ENCODE data around the gene SLC27A6.
A peak's percentile ranks its signal among the peaks of the same experiment; 100 is the strongest.

Gene SLC27A6

GRCh38 chr5:128973244-128973643, 8.0 kb downstream of the SLC27A6 start:
- no CpG with 5 or more reads among the region's 9 CpGs for WGBS, 2 donors (ENCODE audit: extremely low coverage in 2 of 2, insufficient read length in 2 of 2, insufficient replicate concordance in 1 of 2)
- Histone ChIP-seq H3K36me3 (replicated peaks in 1 of 2; ENCODE audit: control insufficient read depth in 2 of 2, insufficient read depth in 2 of 2, low read length in 2 of 2) (no peaks in the 10 kb centered on the region), H3K23ac (ENCODE audit: low read depth, low read length, poor library complexity) (no peak overlapping the region), H3K4ac (ENCODE audit: low read length) (no peak overlapping the region), H3K27me3 (ENCODE audit: control insufficient read depth in 3 of 3, insufficient read depth in 3 of 3, low read depth in 1 of 3, low read length in 3 of 3) (no peaks in the 10 kb centered on the region), H2BK12ac (ENCODE audit: low read length) (no peak overlapping the region), H4K91ac (ENCODE audit: low read depth, low read length, poor library complexity) (no peak overlapping the region), H2BK15ac (ENCODE audit: low read length) (no peak overlapping the region), H3K18ac (ENCODE audit: low read length) (peak overlapping the region; percentile 28), H3K79me1 (ENCODE audit: low read depth, low read length) (no peaks in the 10 kb centered on the region), H3K4me1 (ENCODE audit: control insufficient read depth in 2 of 2, insufficient read depth in 1 of 2, low read depth in 1 of 2, low read length in 2 of 2) (no peaks in the 10 kb centered on the region), H3K4me2 (ENCODE audit: insufficient read depth, low read length, poor library complexity, severe bottlenecking) (no peak overlapping the region), H3K27ac (replicated peaks; ENCODE audit: low read length) (no peak overlapping the region), H2BK5ac (ENCODE audit: low read length) (no peak overlapping the region), H2BK120ac (ENCODE audit: low read depth, low read length) (no peak overlapping the region), H3K14ac (ENCODE audit: low read length) (no peak overlapping the region), H2AK5ac (ENCODE audit: low read depth, low read length) (no peak overlapping the region), H3K9me3 (replicated peaks in 1 of 2; ENCODE audit: control insufficient read depth in 2 of 2, insufficient read depth in 1 of 2, low read depth in 1 of 2, low read length in 2 of 2) (no peaks in the 10 kb centered on the region), H2AFZ (ENCODE audit: low read length) (no peak overlapping the region), H3K4me3 (ENCODE audit: low read length in 2 of 2) (no peak overlapping the region), H3K9ac (ENCODE audit: low read depth, low read length, poor library complexity) (peak overlapping the region; percentile 45), H4K8ac (ENCODE audit: low read depth, low read length) (no peak overlapping the region)
- no peak for DNase-seq (ENCODE audit: low spot score)

DNA sequence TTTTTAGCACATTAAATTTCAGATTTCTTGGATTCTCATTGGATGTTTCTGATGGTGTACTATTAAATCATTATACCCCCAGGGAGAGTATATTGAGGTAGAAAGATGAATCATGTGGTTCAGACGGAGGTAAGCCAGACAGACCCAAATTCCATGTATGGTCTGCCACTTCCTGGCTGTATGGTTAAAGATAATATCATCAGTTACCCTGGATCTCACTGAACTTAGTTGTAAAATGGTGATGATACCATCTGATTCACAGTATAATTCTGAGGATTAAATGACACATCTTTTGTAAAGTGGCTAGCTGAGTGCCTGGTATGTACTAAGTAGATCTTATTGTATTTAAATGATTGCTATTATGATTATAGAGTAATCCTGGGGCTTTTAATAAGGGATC, 9.3 kb downstream of the SLC27A6 start:
- no peaks in the 10 kb centered on the region for H3K36me3 ChIP-seq (replicated peaks in 1 of 2; ENCODE audit: control insufficient read depth in 2 of 2, insufficient read depth in 2 of 2, low read length in 2 of 2)
- no peak overlapping the region for H3K27ac ChIP-seq (replicated peaks; ENCODE audit: low read length)
- no CpG with 5 or more reads among the region's 1 CpG for WGBS, 2 donors (ENCODE audit: extremely low coverage in 2 of 2, insufficient read length in 2 of 2, insufficient replicate concordance in 1 of 2)
- H3K4me3 ChIP-seq (ENCODE audit: low read length in 2 of 2) = no peak overlapping the region
- no peaks in the 10 kb centered on the region for H3K4me1 ChIP-seq (ENCODE audit: control insufficient read depth in 2 of 2, insufficient read depth in 1 of 2, low read depth in 1 of 2, low read length in 2 of 2)
- H2AFZ ChIP-seq (ENCODE audit: low read length) = no peak overlapping the region
- H3K4me2 ChIP-seq (ENCODE audit: insufficient read depth, low read length, poor library complexity, severe bottlenecking) = no peak overlapping the region
- H3K27me3 ChIP-seq (ENCODE audit: control insufficient read depth in 3 of 3, insufficient read depth in 3 of 3, low read depth in 1 of 3, low read length in 3 of 3) = no peaks in the 10 kb centered on the region
- no peak overlapping the region for H2BK15ac ChIP-seq (ENCODE audit: low read length)
- no peak overlapping the region for H4K91ac ChIP-seq (ENCODE audit: low read depth, low read length, poor library complexity)
- H3K23ac ChIP-seq (ENCODE audit: low read depth, low read length, poor library complexity) = no peak overlapping the region
- no peak overlapping the region for H2AK5ac ChIP-seq (ENCODE audit: low read depth, low read length)
- H3K79me1 ChIP-seq (ENCODE audit: low read depth, low read length) = no peaks in the 10 kb centered on the region
- no peak overlapping the region for H3K9ac ChIP-seq (ENCODE audit: low read depth, low read length, poor library complexity)
- no peak for DNase-seq (ENCODE audit: low spot score)
- H2BK5ac ChIP-seq (ENCODE audit: low read length) = no peak overlapping the region
- no peaks in the 10 kb centered on the region for H3K9me3 ChIP-seq (replicated peaks in 1 of 2; ENCODE audit: control insufficient read depth in 2 of 2, insufficient read depth in 1 of 2, low read depth in 1 of 2, low read length in 2 of 2)
- no peak overlapping the region for H3K4ac ChIP-seq (ENCODE audit: low read length)
- H3K18ac ChIP-seq (ENCODE audit: low read length) = no peak overlapping the region
- no peak overlapping the region for H2BK120ac ChIP-seq (ENCODE audit: low read depth, low read length)
- no peak overlapping the region for H4K8ac ChIP-seq (ENCODE audit: low read depth, low read length)
- no peak overlapping the region for H2BK12ac ChIP-seq (ENCODE audit: low read length)
- no peak overlapping the region for H3K14ac ChIP-seq (ENCODE audit: low read length)

DNA sequence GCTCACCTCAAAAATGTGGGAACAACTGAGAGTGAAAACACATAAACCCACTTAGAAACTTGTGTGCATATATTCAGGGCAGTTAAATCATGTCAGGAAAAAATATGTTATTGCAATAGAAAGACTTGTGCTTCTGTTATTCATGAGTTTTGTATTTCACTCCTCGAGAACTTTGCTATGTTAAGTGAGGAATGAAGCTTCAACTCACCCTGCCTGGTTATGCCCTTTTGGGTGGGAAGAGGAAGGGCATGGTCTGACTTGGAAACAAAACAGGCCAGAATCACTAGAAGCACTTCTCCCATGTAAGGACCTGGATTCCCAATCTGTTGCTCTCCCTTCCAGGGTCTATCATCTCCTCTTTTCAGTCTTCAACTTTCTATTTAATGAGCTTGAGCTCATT, 14.5 kb downstream of the SLC27A6 start:
- H3K4me2 ChIP-seq (ENCODE audit: insufficient read depth, low read length, poor library complexity, severe bottlenecking) = no peak overlapping the region
- H3K27me3 ChIP-seq (ENCODE audit: control insufficient read depth in 3 of 3, insufficient read depth in 3 of 3, low read depth in 1 of 3, low read length in 3 of 3) = no peaks in the 10 kb centered on the region
- no peak overlapping the region for H2BK12ac ChIP-seq (ENCODE audit: low read length)
- no peak overlapping the region for H3K14ac ChIP-seq (ENCODE audit: low read length)
- H3K9me3 ChIP-seq (replicated peaks in 1 of 2; ENCODE audit: control insufficient read depth in 2 of 2, insufficient read depth in 1 of 2, low read depth in 1 of 2, low read length in 2 of 2) = no peaks in the 10 kb centered on the region
- H3K4ac ChIP-seq (ENCODE audit: low read length) = no peak overlapping the region
- no peak overlapping the region for H3K23ac ChIP-seq (ENCODE audit: low read depth, low read length, poor library complexity)
- no peak overlapping the region for H3K27ac ChIP-seq (replicated peaks; ENCODE audit: low read length)
- no peak overlapping the region for H3K18ac ChIP-seq (ENCODE audit: low read length)
- DNase-seq (ENCODE audit: low spot score) = no peak
- no peaks in the 10 kb centered on the region for H3K79me1 ChIP-seq (ENCODE audit: low read depth, low read length)
- no peak overlapping the region for H3K4me3 ChIP-seq (ENCODE audit: low read length in 2 of 2)
- no peak overlapping the region for H3K9ac ChIP-seq (ENCODE audit: low read depth, low read length, poor library complexity)
- no peak overlapping the region for H4K91ac ChIP-seq (ENCODE audit: low read depth, low read length, poor library complexity)
- no peak overlapping the region for H2AK5ac ChIP-seq (ENCODE audit: low read depth, low read length)
- no peak overlapping the region for H2AFZ ChIP-seq (ENCODE audit: low read length)
- H2BK120ac ChIP-seq (ENCODE audit: low read depth, low read length) = no peak overlapping the region
- WGBS, 2 donors (ENCODE audit: extremely low coverage in 2 of 2, insufficient read length in 2 of 2, insufficient replicate concordance in 1 of 2) = no CpG with 5 or more reads among the region's 1 CpG
- H3K4me1 ChIP-seq (ENCODE audit: control insufficient read depth in 2 of 2, insufficient read depth in 1 of 2, low read depth in 1 of 2, low read length in 2 of 2) = no peaks in the 10 kb centered on the region
- H4K8ac ChIP-seq (ENCODE audit: low read depth, low read length) = no peak overlapping the region
- H2BK15ac ChIP-seq (ENCODE audit: low read length) = no peak overlapping the region
- no peak overlapping the region for H2BK5ac ChIP-seq (ENCODE audit: low read length)
- no peaks in the 10 kb centered on the region for H3K36me3 ChIP-seq (replicated peaks in 1 of 2; ENCODE audit: control insufficient read depth in 2 of 2, insufficient read depth in 2 of 2, low read length in 2 of 2)

GRCh38 chr5:128980917-128981316, 15.6 kb downstream of the SLC27A6 start:
- H3K4me2 ChIP-seq (ENCODE audit: insufficient read depth, low read length, poor library complexity, severe bottlenecking) = no peak overlapping the region
- no peak overlapping the region for H3K4me3 ChIP-seq (ENCODE audit: low read length in 2 of 2)
- no peak overlapping the region for H2BK5ac ChIP-seq (ENCODE audit: low read length)
- H3K4ac ChIP-seq (ENCODE audit: low read length) = no peak overlapping the region
- H2BK12ac ChIP-seq (ENCODE audit: low read length) = no peak overlapping the region
- no peak overlapping the region for H3K14ac ChIP-seq (ENCODE audit: low read length)
- no peak overlapping the region for H3K18ac ChIP-seq (ENCODE audit: low read length)
- H3K23ac ChIP-seq (ENCODE audit: low read depth, low read length, poor library complexity) = no peak overlapping the region
- H2BK15ac ChIP-seq (ENCODE audit: low read length) = no peak overlapping the region
- H4K8ac ChIP-seq (ENCODE audit: low read depth, low read length) = no peak overlapping the region
- H3K9me3 ChIP-seq (replicated peaks in 1 of 2; ENCODE audit: control insufficient read depth in 2 of 2, insufficient read depth in 1 of 2, low read depth in 1 of 2, low read length in 2 of 2) = no peaks in the 10 kb centered on the region
- no peak overlapping the region for H3K27ac ChIP-seq (replicated peaks; ENCODE audit: low read length)
- no peak overlapping the region for H2BK120ac ChIP-seq (ENCODE audit: low read depth, low read length)
- no peak overlapping the region for H2AK5ac ChIP-seq (ENCODE audit: low read depth, low read length)
- H3K79me1 ChIP-seq (ENCODE audit: low read depth, low read length) = no peaks in the 10 kb centered on the region
- no peak overlapping the region for H4K91ac ChIP-seq (ENCODE audit: low read depth, low read length, poor library complexity)
- H3K36me3 ChIP-seq (replicated peaks in 1 of 2; ENCODE audit: control insufficient read depth in 2 of 2, insufficient read depth in 2 of 2, low read length in 2 of 2) = no peaks in the 10 kb centered on the region
- WGBS, 2 donors (ENCODE audit: extremely low coverage in 2 of 2, insufficient read length in 2 of 2, insufficient replicate concordance in 1 of 2) = no CpG with 5 or more reads among the region's 3 CpGs
- no peak overlapping the region for H2AFZ ChIP-seq (ENCODE audit: low read length)
- no peaks in the 10 kb centered on the region for H3K27me3 ChIP-seq (ENCODE audit: control insufficient read depth in 3 of 3, insufficient read depth in 3 of 3, low read depth in 1 of 3, low read length in 3 of 3)
- H3K9ac ChIP-seq (ENCODE audit: low read depth, low read length, poor library complexity) = no peak overlapping the region
- DNase-seq (ENCODE audit: low spot score) = no peak
- no peaks in the 10 kb centered on the region for H3K4me1 ChIP-seq (ENCODE audit: control insufficient read depth in 2 of 2, insufficient read depth in 1 of 2, low read depth in 1 of 2, low read length in 2 of 2)

Measured in neuronal stem cell (in vitro differentiated cells).